WTC11 (cell line): ENCODE results near the gene DAND5. TPM values are rescaled to one million over a fixed set of nuclear protein-coding genes. Genes with fewer than 3 reads are reported as not detected.

Experiments used
- CBFB ChIP-seq: sonication (generic); formaldehyde crosslinking; IDR thresholded peaks from 2 replicates; pipeline ENCODE4 v1.8.1; 2022; ENCODE audit warnings: mild to moderate bottlenecking, low read depth, missing genetic modification reagents
- CREM ChIP-seq: sonication (generic); formaldehyde crosslinking; IDR thresholded peaks from 2 replicates; pipeline ENCODE4 v1.8.1; 2022; ENCODE audit warnings: mild to moderate bottlenecking, missing genetic modification reagents, moderate library complexity
- CTCF ChIP-seq: fragments of 200-600 bp; IDR thresholded peaks from 2 replicates; pipeline ENCODE4 v1.8.0; 2022; ENCODE audit warnings: antibody characterized with exemption
- ERG ChIP-seq: fragments of 250-450 bp; sonication (Bioruptor Pico); IDR thresholded peaks from 2 replicates; pipeline ENCODE4 v1.8.0; 2021; ENCODE audit warnings: mild to moderate bottlenecking
- FOXK1 ChIP-seq: sonication (generic); formaldehyde crosslinking; IDR thresholded peaks from 2 replicates; pipeline ENCODE4 v1.8.0; 2022; ENCODE audit warnings: mild to moderate bottlenecking, moderate library complexity, missing genetic modification reagents
- IRF1 ChIP-seq: sonication (generic); formaldehyde crosslinking; IDR thresholded peaks from 2 replicates; pipeline ENCODE4 v1.8.0; 2023; ENCODE audit warnings: missing genetic modification reagents
- JUN ChIP-seq: sonication (generic); formaldehyde crosslinking; IDR thresholded peaks from 2 replicates; pipeline ENCODE4 v1.8.0; 2023; ENCODE audit warnings: mild to moderate bottlenecking, missing genetic modification reagents
- KAT7 ChIP-seq: sonication (generic); formaldehyde crosslinking; IDR thresholded peaks from 2 replicates; pipeline ENCODE4 v1.8.1; 2023; ENCODE audit warnings: missing genetic modification reagents, mild to moderate bottlenecking, borderline replicate concordance
- NFATC4 ChIP-seq: fragments of 250-450 bp; sonication (Bioruptor Pico); IDR thresholded peaks from 2 replicates; pipeline ENCODE4 v1.9.0; 2021; ENCODE audit warnings: mild to moderate bottlenecking
- NFE2L1 ChIP-seq: sonication (generic); formaldehyde crosslinking; IDR thresholded peaks from 2 replicates; pipeline ENCODE4 v1.8.1; 2023; ENCODE audit warnings: missing genetic modification reagents
- NFYB ChIP-seq: sonication (generic); formaldehyde crosslinking; conservative IDR thresholded peaks from 2 replicates; pipeline ENCODE4 v1.8.0; 2022; ENCODE audit warnings: low read depth, missing genetic modification reagents
- NR3C1 ChIP-seq: sonication (generic); formaldehyde crosslinking; conservative IDR thresholded peaks from 2 replicates; pipeline ENCODE4 v1.8.1; 2023; ENCODE audit warnings: low read depth, mild to moderate bottlenecking, missing genetic modification reagents
- PRRX2 ChIP-seq: fragments of 250-450 bp; sonication (Bioruptor Pico); IDR thresholded peaks from 2 replicates; pipeline ENCODE4 v1.8.0; 2021; ENCODE audit warnings: mild to moderate bottlenecking
- STAT6 ChIP-seq: sonication (generic); formaldehyde crosslinking; conservative IDR thresholded peaks from 2 replicates; pipeline ENCODE4 v1.8.1; 2023; ENCODE audit warnings: mild to moderate bottlenecking, low read depth, missing genetic modification reagents, moderate library complexity
- TP53 ChIP-seq: sonication (generic); formaldehyde crosslinking; IDR thresholded peaks from 2 replicates; pipeline ENCODE4 v1.8.1; 2023; ENCODE audit warnings: mild to moderate bottlenecking, missing genetic modification reagents
- USF1 ChIP-seq: sonication (generic); formaldehyde crosslinking; IDR thresholded peaks from 2 replicates; pipeline ENCODE4 v1.8.0; 2022; ENCODE audit warnings: mild to moderate bottlenecking, missing genetic modification reagents
- ZBTB21 ChIP-seq: sonication (generic); formaldehyde crosslinking; IDR thresholded peaks from 2 replicates; pipeline ENCODE4 v1.8.1; 2023; ENCODE audit warnings: mild to moderate bottlenecking, missing genetic modification reagents, borderline replicate concordance
- ZBTB43 ChIP-seq: sonication (generic); formaldehyde crosslinking; IDR thresholded peaks from 2 replicates; pipeline ENCODE4 v1.8.1; 2023; ENCODE audit warnings: mild to moderate bottlenecking, missing genetic modification reagents
- ZNF317 ChIP-seq: sonication (generic); formaldehyde crosslinking; IDR thresholded peaks from 2 replicates; pipeline ENCODE4 v1.8.1; 2023; ENCODE audit warnings: low read depth, mild to moderate bottlenecking, moderate library complexity, missing genetic modification reagents, borderline replicate concordance
- total RNA-seq: library from RNA; stranded (reverse); gene quantifications from 3 replicates; pipeline ENCODE4 v1.2.3, GENCODE V29; 2021

Gene DAND5
- total RNA-seq, 1 experiment from 2014 or later = 0.22 TPM

GRCh38 chr19:12937927-12938778 is 31.2 kb upstream of the DAND5 start, which contains the start of gene CALR (continued):
- TF ChIP-seq FOXK1 (CRISPR knock-in tag) (peak; percentile 34; the same call in 1 of the 2 replicates), NR3C1 (no peak), NFATC4 (CRISPR knock-in tag) (peak; percentile 58; the same call in 1 of the 2 replicates), CBFB (CRISPR knock-in tag) (no peak), CREM (CRISPR knock-in tag) (peak; percentile 57; the same call in 1 of the 2 replicates), NFYB (CRISPR knock-in tag) (peak; percentile 97), ZNF317 (CRISPR knock-in tag) (peak; percentile 19; the same call in 1 of the 2 replicates), ZBTB43 (CRISPR knock-in tag) (no peak), STAT6 (CRISPR knock-in tag) (no peak), ERG (CRISPR knock-in tag) (no peak; the same call in 1 of the 2 replicates), ZBTB21 (CRISPR knock-in tag) (no peak), PRRX2 (CRISPR knock-in tag) (0 out of 2 replicates have a peak, but pooled peaks have one; percentile 17), USF1 (CRISPR knock-in tag) (peak; percentile 91), KAT7 (peak; percentile 89), JUN (CRISPR knock-in tag) (peak; percentile 16; the same call in 1 of the 2 replicates), NFE2L1 (CRISPR knock-in tag) (0 out of 2 replicates have a peak, but pooled peaks have one; percentile 7), IRF1 (CRISPR knock-in tag) (no peak), TP53 (CRISPR knock-in tag) (0 out of 2 replicates have a peak, but pooled peaks have one; percentile 55), CTCF (no peak)
